C4-2B (cell line): ENCODE measurements around the gene S100A3.

Experiments
- H3K27ac ChIP-seq: fragments of 450-650 bp; 2 replicates; pipeline ENCODE4 v1.5.1; 2017
- CTCF ChIP-seq: fragments of 450-650 bp; conservative IDR thresholded peaks from 2 replicates; pipeline ENCODE4 v1.5.1; 2017; ENCODE audit warnings: mild to moderate bottlenecking
- ZFX ChIP-seq: fragments of 450-650 bp; IDR thresholded peaks from 2 replicates; pipeline ENCODE4 v1.6.1; 2017

S100A3 gene

GRCh38 chr1:153506386-153506785 lies 42.7 kb downstream of the S100A3 start:
- H3K27ac ChIP-seq, result no peak overlapping the region
- TF ChIP-seq ZFX (no peak), CTCF (no peak)

- TF ChIP-seq CTCF (no peak), ZFX (no peak)
- H3K27ac ChIP-seq, result no peak overlapping the region
Observed at GRCh38 chr1:153505576-153505975, 43.5 kb downstream of the S100A3 start.

- no peak overlapping the region for H3K27ac ChIP-seq
- TF ChIP-seq ZFX (no peak), CTCF (no peak)
Observed at GRCh38 chr1:153503766-153504165, 45.3 kb downstream of the S100A3 start.

- TF ChIP-seq ZFX (no peak), CTCF (no peak)
- H3K27ac ChIP-seq, result no peak overlapping the region
Observed at GRCh38 chr1:153498746-153499145, 50.3 kb downstream of the S100A3 start.
